GM19035 (cell line): Measurements from ENCODE around the gene ABCG1.
"Not testable (repeated sequence)": the region's sequence is repeated elsewhere in the genome, so short reads cannot be mapped to it uniquely, and the experiment has no call there.

Experiments
- ATAC-seq: cut with Tn5 transposase; IDR thresholded peaks from one replicate; pipeline ENCODE4 v1.9.1; 2021; ENCODE audit not compliant: unreplicated experiment

The ABCG1 gene

DNA sequence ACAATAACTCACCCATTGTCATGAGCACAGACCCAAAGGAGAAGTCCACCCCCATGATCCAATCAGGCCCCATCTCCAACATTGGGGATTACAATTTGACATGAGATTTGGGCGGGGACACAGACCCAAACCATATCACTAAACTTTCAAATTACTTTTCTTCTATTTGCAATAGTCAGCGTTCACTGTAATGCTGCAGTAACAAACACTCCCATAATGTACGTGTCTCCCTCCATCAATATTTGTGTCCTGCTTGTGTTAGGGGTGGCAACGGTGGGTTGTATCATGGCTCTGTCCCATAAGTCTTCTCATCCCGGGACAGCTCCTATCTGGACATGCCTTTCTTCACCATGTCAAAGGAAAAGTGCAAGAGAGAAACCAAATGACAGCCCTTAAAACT, 70.0 kb downstream of the ABCG1 start:
- no peak for ATAC-seq

DNA sequence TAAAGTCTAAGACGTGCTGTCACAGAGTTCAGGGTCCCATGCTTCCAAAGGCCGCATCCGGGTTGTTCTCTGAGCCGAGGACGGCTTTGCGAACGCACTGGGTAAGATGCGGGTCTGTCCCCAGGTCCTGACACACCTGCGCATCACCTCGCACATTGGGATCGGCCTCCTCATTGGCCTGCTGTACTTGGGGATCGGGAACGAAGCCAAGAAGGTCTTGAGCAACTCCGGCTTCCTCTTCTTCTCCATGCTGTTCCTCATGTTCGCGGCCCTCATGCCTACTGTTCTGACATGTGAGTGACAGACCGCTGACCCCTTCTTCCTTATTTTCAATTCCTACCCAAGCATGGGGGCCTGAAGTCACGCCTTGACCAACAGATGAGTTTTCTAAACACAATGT, 71.0 kb downstream of the ABCG1 start:
- ATAC-seq: no peak

DNA sequence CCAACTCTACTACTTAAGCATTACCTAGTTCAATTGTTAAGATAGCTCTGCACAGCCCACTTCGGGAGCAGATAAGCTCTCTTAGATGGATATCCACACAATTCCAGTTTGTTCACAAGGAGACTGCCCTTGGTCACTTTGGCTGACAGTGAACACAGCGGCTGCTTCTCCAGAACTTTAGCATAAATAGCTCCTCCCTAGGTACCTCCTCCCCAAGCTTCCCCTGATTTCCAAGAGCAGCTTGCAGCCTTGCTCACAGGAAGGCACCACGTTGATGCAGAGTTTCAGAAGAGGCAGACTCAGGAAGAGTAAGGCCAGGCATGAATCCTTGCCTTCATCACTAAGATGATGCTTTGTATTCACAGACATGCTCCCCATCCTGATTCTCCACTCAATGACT, 71.6 kb downstream of the ABCG1 start:
- ATAC-seq: no peak

DNA sequence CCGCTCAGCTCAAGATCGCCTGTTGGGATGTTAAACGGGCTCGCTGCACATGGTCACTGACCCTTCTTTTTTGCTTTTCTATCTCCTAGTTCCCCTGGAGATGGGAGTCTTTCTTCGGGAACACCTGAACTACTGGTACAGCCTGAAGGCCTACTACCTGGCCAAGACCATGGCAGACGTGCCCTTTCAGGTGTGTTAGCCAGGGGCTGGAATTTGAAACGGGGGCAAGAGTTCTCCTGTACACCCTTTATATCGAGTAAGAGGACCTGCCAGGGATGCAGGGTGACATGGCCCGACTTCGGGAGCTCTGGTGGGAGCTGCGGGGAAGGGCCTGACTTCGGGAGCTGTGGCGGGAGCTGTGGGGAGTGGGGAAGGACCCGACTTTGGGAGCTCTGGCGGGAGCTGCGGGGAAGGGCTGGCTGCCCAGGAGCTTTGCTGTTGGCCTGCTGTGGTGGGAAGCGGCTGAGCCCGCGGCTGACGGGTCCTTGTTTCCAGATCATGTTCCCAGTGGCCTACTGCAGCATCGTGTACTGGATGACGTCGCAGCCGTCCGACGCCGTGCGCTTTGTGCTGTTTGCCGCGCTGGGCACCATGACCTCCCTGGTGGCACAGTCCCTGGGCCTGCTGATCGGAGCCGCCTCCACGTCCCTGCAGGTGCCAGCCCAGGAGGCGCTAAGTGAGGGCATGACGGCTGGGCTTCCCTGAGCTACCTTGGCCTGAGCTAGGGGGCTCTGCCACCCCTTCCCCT, 72.2 kb downstream of the ABCG1 start:
- no peak for ATAC-seq

DNA sequence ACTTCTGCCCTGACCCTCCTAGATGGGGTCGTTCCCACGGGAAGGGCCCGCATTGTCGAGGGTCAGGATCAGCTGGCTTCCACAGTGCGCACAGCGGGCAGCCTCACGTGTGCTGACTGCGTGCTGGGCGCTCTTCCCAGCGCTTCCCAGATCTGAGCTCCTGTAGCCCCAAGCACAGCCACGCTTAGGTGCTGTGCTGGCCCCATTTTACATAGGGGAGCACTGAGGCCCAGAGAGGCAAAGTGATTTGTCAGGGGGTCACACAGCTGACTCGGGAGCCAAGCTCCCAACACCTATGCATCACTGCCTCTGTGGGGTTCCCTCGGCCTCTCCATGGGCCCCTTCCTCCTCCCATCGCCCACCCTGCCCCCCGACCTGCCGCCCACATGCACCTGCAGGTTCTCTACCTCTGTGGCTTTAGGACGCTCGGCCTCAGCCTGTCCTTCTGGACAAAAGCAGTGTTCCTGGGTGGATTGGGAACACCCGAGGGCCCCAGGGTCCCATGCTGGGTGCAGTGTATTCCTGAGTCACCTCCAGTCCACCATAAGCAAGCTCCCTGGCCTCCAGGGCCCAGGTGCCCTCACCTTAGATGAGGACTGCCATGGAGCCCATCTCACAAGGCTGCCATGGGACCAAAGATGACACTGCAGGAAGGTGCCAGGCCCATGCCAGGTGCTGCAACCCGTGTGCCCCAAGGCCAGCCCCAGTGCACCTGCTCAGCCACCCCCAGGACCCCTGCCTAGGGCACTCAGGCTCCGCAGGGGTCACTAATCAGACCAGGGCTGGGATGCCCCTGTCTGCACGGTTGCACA, 73.0 kb downstream of the ABCG1 start:
- no peak for ATAC-seq

DNA sequence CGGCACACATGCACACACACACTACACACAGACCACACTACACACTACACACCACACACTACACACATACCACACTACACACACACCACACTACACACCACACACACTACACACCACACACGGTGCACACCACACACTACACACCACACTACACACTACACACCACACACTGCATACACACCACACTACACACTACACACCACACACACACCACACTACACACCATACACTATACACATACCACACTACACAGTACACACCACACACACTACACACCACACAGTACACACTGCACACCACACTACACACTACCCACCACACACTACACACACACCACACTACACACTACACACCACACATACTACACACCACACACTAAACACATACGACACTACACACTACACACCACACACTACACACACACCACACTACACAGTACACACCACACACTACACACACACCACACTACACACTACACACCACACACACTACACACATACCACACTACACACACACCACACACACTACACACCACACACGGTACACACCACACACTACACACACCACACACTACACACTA, 73.7 kb downstream of the ABCG1 start:
- ATAC-seq: not testable (repeated sequence)

DNA sequence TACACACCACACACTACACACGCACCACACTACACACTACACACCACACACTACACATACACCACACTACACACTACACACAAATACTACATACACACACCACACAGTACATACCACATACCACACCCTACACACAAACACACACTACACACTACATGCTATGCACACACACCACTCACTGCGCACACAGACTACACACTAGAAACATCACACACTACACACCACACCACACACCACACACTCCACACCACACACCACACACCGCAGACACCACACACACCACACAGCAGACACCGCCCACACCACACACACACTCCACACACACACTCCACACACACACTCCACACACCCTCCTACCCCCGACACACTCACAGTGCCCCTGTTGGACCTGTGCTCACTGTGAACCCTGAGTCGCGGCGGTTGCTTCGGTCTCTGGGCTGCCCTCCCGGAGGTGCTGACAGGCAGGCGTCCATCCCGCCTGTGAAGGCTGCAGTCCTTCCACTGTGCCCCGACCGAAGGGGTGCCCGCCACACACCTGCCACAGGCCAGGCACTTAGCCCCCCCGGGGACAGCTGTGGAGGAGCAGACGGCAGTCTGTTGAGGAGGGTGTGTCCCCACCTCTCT, 74.8 kb downstream of the ABCG1 start:
- no peak for ATAC-seq

DNA sequence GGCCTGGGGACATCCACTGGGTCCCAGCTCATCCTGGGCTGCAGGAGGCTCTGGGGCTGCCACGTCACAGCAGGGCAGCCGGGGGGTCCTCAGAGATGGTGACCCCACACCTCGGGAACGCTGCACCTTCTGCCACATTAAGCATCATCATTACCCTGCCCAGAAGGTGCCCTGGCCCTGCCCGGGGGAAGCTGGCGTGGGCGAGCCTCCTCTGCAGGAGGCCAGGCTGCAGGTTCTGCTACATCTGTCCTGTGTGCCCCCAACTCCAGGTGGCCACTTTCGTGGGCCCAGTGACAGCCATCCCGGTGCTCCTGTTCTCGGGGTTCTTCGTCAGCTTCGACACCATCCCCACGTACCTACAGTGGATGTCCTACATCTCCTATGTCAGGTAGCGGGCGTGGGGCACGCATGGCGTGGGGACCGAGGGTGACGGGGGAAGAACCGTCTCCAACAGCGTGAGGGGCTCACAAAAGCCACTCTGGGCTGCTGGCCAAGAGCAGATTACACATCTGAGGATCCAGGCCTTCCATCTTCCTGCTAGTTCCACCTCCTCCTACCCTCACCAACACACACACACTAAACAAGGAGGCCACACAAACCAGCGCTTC, 75.4 kb downstream of the ABCG1 start:
- ATAC-seq: no peak

DNA sequence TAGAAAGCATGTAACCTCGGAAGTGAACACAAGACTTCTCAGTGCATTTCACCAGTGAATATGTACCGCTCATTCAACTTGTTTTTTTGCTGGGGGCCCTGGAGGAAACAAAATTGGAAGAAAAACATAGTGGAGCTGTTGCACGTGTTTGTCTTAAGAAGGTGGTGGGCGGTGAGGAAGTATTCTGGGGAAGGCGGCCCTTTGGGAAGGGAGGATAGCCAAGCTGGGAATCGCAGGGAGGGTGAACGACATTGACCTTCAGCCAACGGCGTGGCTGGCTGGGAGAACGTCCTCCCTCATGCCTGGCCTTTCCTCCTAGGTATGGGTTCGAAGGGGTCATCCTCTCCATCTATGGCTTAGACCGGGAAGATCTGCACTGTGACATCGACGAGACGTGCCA, 76.9 kb downstream of the ABCG1 start:
- ATAC-seq: no peak

DNA sequence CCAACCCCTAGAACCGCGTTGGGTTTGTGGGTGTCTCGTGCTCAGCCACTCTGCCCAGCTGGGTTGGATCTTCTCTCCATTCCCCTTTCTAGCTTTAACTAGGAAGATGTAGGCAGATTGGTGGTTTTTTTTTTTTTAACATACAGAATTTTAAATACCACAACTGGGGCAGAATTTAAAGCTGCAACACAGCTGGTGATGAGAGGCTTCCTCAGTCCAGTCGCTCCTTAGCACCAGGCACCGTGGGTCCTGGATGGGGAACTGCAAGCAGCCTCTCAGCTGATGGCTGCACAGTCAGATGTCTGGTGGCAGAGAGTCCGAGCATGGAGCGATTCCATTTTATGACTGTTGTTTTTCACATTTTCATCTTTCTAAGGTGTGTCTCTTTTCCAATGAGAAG, 77.6 kb downstream of the ABCG1 start:
- no peak for ATAC-seq

DNA sequence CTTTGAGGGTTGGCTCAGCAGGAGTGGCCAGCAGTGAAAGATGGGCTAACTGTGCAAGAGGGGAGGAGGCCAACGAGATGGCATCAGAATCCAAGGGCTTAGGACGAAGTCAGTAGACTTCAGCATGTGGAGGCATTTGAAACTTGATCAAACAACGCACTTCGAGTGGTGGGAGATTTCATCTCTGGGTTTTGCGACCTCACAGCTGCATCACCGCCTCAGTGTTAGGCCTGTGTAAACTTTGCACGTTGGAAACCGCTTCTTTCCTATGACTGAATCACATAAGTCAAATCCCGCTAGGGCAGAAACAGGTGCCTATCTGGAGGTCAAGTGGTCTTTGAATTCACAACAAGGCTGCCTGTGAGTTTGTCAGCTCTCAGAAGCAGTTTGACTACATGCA, 78.4 kb downstream of the ABCG1 start:
- no peak for ATAC-seq

DNA sequence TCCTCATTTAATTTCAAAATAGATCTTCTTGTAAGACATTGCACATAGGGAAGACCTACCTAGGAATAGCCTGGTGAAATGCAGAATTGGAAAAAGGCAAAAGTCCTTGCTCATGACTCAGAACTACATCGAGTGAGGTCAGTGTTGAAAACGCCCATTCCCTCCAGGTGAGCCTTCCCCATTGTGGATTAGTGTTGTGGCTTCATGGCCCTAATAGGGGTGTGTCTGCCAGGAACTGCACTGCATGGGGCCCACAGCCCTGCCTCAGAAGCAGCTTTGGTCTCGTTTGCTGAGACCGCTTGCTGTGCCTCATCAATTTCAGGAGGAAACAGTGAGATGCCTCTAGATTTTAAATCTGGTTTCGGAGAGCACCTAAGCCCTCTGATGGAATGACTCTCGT, 79.3 kb downstream of the ABCG1 start:
- ATAC-seq: no peak

DNA sequence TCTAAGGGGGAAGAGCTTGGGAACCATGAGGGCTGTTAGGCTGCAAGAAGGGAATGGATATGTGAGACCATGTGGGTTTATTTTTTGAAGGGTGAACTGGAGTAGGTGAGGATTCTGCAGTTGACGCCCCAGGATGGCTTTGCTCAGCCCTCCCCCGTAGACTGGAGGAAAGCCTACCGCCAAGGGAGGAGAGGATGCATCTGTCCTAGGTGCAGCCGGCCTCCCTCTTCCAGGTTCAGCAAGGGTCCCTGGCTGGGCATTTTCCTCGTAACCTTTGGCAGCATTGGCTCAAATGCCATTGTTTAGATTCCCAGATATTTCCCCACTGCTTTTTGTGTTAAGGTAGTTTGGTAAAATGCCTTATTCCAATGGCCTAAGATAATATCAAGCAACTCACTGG, 79.7 kb downstream of the ABCG1 start:
- ATAC-seq: no peak

DNA sequence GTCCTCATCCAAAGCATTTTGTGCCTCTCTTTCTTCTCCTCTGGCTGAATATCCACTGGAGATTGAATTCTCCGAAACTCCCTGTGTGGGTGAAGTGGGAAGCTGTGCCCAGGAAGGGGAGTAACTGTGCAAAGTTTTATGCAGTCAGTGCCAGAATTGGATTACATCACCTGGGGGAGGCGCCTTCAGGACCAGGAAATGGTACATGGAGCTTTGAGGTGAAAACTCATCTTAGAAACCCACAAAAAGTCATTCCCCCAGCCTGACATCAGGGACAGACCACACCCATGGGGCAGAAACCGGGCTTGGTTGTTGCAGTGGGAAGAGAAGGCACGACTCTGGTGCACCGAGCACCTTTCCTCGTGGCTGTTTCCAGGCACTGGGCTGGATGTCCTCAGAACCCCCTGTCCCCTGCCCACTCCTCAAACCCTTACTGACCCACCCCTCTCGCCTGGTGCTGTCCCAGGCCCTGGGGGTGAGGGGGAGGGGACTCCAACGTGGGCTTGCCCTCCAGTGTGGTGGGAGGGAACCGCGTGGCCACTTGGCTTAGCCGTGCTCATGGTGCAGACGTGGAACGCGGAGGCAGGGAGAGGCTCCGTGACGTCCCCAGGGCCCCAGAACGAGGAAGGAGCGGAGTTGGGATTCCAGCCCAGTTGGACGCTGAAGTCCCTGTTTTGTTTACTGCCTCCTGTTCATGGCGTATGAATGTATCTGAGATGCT, 80.5 kb downstream of the ABCG1 start:
- no peak for ATAC-seq

DNA sequence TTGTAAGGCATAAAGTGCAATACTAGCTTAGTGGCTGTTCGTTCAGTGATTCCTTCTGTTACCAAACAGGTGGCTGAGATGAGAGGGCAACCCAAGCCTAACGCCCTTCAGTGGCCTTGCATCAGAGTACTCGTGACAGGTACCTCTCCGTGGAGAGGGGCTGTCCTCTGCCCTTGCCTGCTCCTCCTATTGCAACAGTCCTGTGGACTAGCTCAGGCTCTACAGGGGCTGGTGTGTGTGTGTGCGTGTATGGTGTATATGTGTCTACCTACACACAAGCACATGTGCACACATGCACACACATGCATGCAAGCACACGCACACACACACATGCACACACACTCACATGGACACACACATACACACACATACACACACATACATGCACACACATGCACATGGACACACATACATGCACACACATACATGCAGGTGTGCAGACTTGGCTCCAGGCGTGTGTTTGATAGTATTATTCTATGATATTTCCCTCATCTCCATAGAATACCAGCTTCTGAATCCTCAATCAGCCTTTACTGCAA, 81.2 kb downstream of the ABCG1 start:
- ATAC-seq: no peak

DNA sequence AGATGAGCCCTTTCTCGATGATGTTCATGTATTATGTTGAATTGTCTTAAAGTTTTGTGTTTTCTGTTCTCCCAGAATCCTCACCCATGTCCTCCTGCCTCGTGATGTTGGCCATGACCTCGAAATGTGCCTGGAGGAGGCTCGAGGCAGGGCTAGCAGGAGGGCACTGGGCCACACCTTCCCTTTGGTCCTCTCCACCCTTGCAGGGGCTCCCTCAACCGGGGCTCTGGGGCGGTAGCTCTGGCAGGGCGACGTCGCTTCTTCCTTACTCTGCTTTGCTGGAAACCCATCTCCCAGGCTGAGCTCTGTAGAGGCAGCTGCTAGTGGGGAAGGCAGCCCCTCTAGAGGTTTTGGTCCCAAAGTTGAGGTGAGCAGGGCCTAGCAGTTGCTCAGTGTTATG, 82.0 kb downstream of the ABCG1 start:
- ATAC-seq: no peak

DNA sequence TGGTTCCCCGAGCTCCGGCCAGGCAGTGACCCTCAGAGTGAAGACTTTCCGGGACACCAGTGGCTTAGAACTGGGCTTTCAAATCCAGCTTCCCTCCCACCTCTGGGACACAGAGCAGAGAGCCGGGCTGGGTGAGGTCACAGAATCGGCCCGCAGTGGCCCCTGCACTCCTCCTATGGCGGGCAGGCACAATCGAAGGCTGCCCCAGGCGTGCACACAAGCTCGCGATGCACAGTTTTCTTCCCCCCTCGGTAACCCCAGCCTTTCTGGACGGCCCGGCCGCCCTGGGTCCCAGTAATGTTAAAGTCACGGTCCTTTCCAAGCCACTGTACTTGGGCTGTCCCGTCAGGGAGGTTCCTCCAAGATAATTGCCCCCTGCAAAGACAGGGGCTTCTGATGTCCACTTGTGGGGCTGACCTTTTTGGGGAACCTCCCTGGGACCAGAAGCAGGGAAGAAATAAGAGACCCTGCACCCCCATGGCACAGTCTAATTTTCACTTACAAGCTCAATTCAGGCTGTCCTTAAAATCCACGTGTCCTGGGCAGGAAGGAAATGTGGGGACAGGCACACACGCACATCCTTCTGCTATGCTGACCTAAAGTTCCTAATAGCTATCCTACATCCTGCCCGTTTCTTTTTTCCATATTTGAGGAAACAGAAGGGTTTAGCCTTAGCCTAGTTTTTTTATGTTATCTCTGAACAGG, 82.6 kb downstream of the ABCG1 start:
- no peak for ATAC-seq

DNA sequence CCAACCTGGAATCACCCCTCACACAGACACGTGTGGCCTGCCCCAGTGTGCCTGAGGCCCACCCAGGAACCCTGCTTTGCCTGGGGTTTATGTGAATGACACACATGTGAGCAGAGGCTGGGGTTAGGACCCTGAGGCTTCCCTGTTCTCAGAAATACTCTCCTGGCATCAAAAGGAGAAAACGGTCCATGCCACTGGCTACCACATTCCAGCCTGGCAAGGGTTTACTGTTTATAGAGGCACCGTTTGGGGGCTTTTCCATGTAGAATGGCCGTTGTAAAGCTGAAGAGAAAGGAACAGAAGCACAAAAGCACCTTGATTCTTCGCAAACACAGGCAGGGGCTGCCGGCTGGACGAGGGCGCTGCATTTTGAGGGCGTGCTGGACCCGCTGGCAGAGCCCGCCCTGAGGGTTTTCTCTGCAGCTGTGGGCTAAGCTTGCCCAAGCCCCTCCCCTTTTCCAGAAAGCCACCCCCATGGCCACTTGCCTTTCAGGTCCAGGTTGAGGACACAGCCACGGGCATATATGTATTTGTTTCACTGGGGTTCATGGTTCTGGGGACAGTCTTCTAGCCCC, 83.2 kb downstream of the ABCG1 start:
- ATAC-seq: no peak

DNA sequence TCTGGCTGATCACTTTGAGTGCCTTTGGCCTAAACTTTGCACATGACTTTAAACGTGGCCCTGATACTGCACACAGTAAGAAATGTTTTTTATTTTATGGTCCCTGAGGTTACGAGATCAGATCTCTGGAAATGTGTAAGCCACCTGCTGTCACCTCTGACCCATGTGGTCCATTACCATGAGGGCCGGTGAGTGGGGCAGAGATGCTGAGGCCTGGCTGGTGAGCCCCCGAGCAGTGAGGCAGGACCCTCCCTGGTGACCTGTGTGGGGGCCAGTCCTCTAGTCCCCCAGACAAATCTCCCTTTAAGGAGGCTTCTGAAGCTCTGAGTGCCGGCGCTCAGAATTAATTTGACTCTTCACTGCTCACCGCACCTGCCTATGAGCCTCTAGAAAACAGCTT, 83.9 kb downstream of the ABCG1 start:
- ATAC-seq: no peak
